K562 (cell line): Measurements from ENCODE around the gene ATP5PD. TPM values are rescaled to one million over a fixed set of nuclear protein-coding genes. Genes with fewer than 3 reads are reported as not detected.
A peak's percentile ranks its signal among the peaks of the same experiment; 100 is the strongest.

Experiments
- ELF1 ChIP-seq: fragments of 200-800 bp; sonication (Bioruptor generic); IDR thresholded peaks from 2 replicates; pipeline ENCODE4 v1.6.1; 2016; ENCODE audit warnings: missing genetic modification characterization, missing compliant biosample characterization
- ETV1 ChIP-seq: fragments of 450-650 bp; conservative IDR thresholded peaks from 2 replicates; pipeline ENCODE4 v1.6.1; 2016; ENCODE audit warnings: missing genetic modification characterization, control low read depth, low read depth, missing compliant biosample characterization
- FOXJ2 ChIP-seq: fragments of 200-800 bp; sonication (Bioruptor generic); IDR thresholded peaks from 2 replicates; pipeline ENCODE4 v1.6.1; 2016; ENCODE audit warnings: missing genetic modification characterization, missing compliant biosample characterization
- MTA3 ChIP-seq: fragments of 450-650 bp; formaldehyde crosslinking; IDR thresholded peaks from 2 replicates; pipeline ENCODE4 v1.6.1; 2017; ENCODE audit warnings: mild to moderate bottlenecking, borderline replicate concordance
- NONO ChIP-seq, 2 experiments: fragments of 200-400 bp in 1 of 2; fragments of 450-650 bp in 1 of 2; formaldehyde crosslinking in 1 of 2; IDR thresholded peaks; 2 replicates each; pipeline ENCODE4 v1.6.1; 2017; ENCODE audit warnings: low read depth in 2 of 2, mild to moderate bottlenecking in 2 of 2, moderate library complexity in 2 of 2, low read length in 1 of 2
- POLR2AphosphoS2 ChIP-seq: IDR thresholded peaks from 2 replicates; pipeline ENCODE4 v1.6.1; 2012; ENCODE audit warnings: low read length, improper control_type of control experiment
- PRMT5 ChIP-seq: sonication (generic); formaldehyde crosslinking; IDR thresholded peaks from 2 replicates; pipeline ENCODE4 v1.5.0; 2020; ENCODE audit warnings: missing genetic modification reagents
- RBM14 ChIP-seq: fragments of 200-400 bp; formaldehyde crosslinking; IDR thresholded peaks from 2 replicates; pipeline ENCODE4 v1.6.1; 2018; ENCODE audit warnings: low read depth, mild to moderate bottlenecking, low read length, moderate library complexity, borderline replicate concordance; ENCODE audit not compliant: insufficient read depth
- SP1 ChIP-seq: sonication (generic); formaldehyde crosslinking; IDR thresholded peaks from 2 replicates; pipeline ENCODE4 v1.8.1; 2022; ENCODE audit warnings: mild to moderate bottlenecking, missing genetic modification reagents
- ZNF431 ChIP-seq: sonication (generic); formaldehyde crosslinking; IDR thresholded peaks from 2 replicates; pipeline ENCODE4 v1.8.0; 2022; ENCODE audit warnings: mild to moderate bottlenecking, missing genetic modification reagents
- ZNF79 ChIP-seq: fragments of 250-450 bp; sonication (Bioruptor Pico); IDR thresholded peaks from 2 replicates; pipeline ENCODE4 v1.4.0; 2020; ENCODE audit warnings: low read depth, mild to moderate bottlenecking, moderate library complexity
- polyA plus RNA-seq, 8 experiments: library from polyadenylated mRNA; depleted of rRNA in 4 of 8; stranded (reverse) in 5 of 8; unstranded in 3 of 8; fragments of >200 nt; fragmentation: Nextera tagmentation in 2 of 8; fragmentation: Illumina TruSeq in 1 of 8; extraction: Ambion mirVana in 2 of 8; extraction: Trizol in 1 of 8; gene quantifications; 2 replicates each; pipeline versions ENCODE4 v1.2.1 to v1.2.3, GENCODE V29; 2011 to 2014; ENCODE audit warnings: inconsistent platforms in 1 of 8, missing spikeins in 1 of 8
- total RNA-seq, 7 experiments: library from RNA; depleted of rRNA in 6 of 7; stranded (reverse); fragments of >200 nt in 6 of 7; fragmentation: Illumina TruSeq in 2 of 7; extraction: Trizol in 2 of 7; gene quantifications; 2 replicates each; pipeline versions ENCODE4 v1.2.1 to v1.2.3, GENCODE V29; 2011 to 2021; ENCODE audit warnings: low replicate concordance in 1 of 7
- TF ChIP-seq, protein P1 (sequence below): sonication (generic); formaldehyde crosslinking; IDR thresholded peaks from 2 replicates; pipeline ENCODE4 v1.8.0; 2023; ENCODE audit warnings: missing genetic modification reagents, mild to moderate bottlenecking, borderline replicate concordance
- TF ChIP-seq, protein P2 (sequence below), 2 experiments: fragments of 250-450 bp in 1 of 2; fragments of 450-650 bp in 1 of 2; sonication (Bioruptor Pico) in 1 of 2; IDR thresholded peaks; 2 replicates each; pipeline versions ENCODE4 v1.6.1 to v1.8.0; 2016 to 2021; ENCODE audit warnings: mild to moderate bottlenecking in 2 of 2, moderate library complexity in 2 of 2, missing compliant biosample characterization in 1 of 2, missing genetic modification characterization in 1 of 2
- TF ChIP-seq, protein P3 (sequence below): sonication (generic); formaldehyde crosslinking; IDR thresholded peaks from 2 replicates; pipeline ENCODE4 v1.8.0; 2022; ENCODE audit warnings: missing genetic modification reagents, mild to moderate bottlenecking, borderline replicate concordance
- TF ChIP-seq, protein P4 (sequence below): fragments of 450-650 bp; formaldehyde crosslinking; IDR thresholded peaks from 2 replicates; pipeline ENCODE4 v1.4.0; 2020; ENCODE audit warnings: mild to moderate bottlenecking, moderate library complexity

ATP5PD gene
- total and polyA plus RNA-seq, 9 of the 15 experiments (the other 6 are each of a cell fraction or from before 2014, with no cell fraction given), result 271 to 828 (median 432) TPM

DNA sequence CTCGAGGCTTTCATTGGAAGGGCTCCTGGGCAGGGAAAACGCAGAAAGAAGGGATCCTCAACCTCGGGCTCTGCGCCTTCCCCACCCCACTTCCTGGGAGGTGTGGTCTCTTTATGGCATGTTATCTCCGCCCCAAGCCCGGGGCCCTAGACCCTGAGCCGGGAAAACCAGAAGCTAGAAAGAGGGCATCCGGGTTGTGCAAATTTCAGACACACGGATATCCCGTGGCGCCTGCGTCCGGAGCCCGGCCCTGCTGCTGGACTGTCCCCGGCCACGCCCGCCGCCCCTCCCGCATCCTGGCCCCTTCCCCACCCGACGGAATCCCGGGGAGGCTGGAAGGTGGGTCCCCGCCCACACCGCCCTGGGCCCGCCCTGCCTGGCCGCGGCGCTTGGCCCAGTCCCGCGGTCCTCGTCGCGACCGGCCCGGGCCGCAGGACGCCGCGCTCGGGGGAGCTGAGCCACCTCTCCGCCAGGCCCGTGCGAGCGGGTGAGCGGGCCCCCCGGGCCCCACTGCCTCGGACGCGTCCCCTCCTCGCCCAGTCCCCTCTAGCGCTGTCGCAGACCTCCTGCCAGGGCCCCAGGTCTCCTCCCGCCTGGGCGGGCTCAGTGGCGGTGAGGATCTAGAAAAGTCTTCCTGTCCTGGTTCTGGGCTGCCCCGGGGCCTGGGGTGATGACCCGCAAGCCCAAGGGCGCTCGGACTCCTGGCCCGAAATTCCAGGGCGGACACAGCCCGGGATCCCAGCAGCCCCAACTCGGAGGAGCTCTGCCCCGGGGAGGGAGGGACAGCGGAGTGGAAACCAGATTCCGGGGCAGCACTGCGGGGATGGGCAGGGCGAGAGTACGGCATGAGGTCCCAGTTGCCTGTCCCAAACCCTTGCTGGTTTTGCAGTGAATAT is 41.0 kb upstream of the ATP5PD start, which contains the start of gene SLC16A5 (continued):
- TF ChIP-seq RBM14 (0 out of 2 replicates have a peak, but pooled peaks have one; percentile 51), NONO (IDR thresholded peaks at IDR 0.05; ENCODE audit: low read depth in 2 of 2, low read length in 1 of 2) (peak in 1 of 2 experiments; percentile 75; a peak in 1 of 4 replicates), FOXJ2 (tag) (no peak), ELF1 (tag) (peak; percentile 86), ZNF431 (CRISPR knock-in tag) (no peak), ZNF79 (CRISPR knock-in tag) (no peak), MTA3 (0 out of 2 replicates have a peak, but pooled peaks have one; percentile 14), POLR2AphosphoS2 (no peak), PRMT5 (CRISPR knock-in tag) (no peak), SP1 (CRISPR knock-in tag) (peak; percentile 45; the same call in 1 of the 2 replicates), ETV1 (tag) (peak; percentile 64)
- TF ChIP-seq, protein P1, sequence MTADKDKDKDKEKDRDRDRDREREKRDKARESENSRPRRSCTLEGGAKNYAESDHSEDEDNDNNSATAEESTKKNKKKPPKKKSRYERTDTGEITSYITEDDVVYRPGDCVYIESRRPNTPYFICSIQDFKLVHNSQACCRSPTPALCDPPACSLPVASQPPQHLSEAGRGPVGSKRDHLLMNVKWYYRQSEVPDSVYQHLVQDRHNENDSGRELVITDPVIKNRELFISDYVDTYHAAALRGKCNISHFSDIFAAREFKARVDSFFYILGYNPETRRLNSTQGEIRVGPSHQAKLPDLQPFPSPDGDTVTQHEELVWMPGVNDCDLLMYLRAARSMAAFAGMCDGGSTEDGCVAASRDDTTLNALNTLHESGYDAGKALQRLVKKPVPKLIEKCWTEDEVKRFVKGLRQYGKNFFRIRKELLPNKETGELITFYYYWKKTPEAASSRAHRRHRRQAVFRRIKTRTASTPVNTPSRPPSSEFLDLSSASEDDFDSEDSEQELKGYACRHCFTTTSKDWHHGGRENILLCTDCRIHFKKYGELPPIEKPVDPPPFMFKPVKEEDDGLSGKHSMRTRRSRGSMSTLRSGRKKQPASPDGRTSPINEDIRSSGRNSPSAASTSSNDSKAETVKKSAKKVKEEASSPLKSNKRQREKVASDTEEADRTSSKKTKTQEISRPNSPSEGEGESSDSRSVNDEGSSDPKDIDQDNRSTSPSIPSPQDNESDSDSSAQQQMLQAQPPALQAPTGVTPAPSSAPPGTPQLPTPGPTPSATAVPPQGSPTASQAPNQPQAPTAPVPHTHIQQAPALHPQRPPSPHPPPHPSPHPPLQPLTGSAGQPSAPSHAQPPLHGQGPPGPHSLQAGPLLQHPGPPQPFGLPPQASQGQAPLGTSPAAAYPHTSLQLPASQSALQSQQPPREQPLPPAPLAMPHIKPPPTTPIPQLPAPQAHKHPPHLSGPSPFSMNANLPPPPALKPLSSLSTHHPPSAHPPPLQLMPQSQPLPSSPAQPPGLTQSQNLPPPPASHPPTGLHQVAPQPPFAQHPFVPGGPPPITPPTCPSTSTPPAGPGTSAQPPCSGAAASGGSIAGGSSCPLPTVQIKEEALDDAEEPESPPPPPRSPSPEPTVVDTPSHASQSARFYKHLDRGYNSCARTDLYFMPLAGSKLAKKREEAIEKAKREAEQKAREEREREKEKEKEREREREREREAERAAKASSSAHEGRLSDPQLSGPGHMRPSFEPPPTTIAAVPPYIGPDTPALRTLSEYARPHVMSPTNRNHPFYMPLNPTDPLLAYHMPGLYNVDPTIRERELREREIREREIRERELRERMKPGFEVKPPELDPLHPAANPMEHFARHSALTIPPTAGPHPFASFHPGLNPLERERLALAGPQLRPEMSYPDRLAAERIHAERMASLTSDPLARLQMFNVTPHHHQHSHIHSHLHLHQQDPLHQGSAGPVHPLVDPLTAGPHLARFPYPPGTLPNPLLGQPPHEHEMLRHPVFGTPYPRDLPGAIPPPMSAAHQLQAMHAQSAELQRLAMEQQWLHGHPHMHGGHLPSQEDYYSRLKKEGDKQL (CRISPR knock-in tag), result no peak
- TF ChIP-seq, protein P2, sequence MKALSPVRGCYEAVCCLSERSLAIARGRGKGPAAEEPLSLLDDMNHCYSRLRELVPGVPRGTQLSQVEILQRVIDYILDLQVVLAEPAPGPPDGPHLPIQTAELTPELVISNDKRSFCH (CRISPR knock-in tag; IDR thresholded peaks at IDR 0.05), result no peak
- TF ChIP-seq, protein P2 (tag; IDR thresholded peaks at IDR 0.05), result 0 out of 2 replicates have a peak, but pooled peaks have one; percentile 21
- TF ChIP-seq, protein P3, sequence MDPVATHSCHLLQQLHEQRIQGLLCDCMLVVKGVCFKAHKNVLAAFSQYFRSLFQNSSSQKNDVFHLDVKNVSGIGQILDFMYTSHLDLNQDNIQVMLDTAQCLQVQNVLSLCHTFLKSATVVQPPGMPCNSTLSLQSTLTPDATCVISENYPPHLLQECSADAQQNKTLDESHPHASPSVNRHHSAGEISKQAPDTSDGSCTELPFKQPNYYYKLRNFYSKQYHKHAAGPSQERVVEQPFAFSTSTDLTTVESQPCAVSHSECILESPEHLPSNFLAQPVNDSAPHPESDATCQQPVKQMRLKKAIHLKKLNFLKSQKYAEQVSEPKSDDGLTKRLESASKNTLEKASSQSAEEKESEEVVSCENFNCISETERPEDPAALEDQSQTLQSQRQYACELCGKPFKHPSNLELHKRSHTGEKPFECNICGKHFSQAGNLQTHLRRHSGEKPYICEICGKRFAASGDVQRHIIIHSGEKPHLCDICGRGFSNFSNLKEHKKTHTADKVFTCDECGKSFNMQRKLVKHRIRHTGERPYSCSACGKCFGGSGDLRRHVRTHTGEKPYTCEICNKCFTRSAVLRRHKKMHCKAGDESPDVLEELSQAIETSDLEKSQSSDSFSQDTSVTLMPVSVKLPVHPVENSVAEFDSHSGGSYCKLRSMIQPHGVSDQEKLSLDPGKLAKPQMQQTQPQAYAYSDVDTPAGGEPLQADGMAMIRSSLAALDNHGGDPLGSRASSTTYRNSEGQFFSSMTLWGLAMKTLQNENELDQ (CRISPR knock-in tag), result no peak
- TF ChIP-seq, protein P4, sequence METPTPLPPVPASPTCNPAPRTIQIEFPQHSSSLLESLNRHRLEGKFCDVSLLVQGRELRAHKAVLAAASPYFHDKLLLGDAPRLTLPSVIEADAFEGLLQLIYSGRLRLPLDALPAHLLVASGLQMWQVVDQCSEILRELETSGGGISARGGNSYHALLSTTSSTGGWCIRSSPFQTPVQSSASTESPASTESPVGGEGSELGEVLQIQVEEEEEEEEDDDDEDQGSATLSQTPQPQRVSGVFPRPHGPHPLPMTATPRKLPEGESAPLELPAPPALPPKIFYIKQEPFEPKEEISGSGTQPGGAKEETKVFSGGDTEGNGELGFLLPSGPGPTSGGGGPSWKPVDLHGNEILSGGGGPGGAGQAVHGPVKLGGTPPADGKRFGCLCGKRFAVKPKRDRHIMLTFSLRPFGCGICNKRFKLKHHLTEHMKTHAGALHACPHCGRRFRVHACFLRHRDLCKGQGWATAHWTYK (CRISPR knock-in tag), result 0 out of 2 replicates have a peak, but pooled peaks have one; percentile 69
